GM12891 (cell line): ENCODE data around the gene GMPPB.

Source experiments
- POLR2A ChIP-seq: IDR thresholded peaks from 2 replicates; pipeline ENCODE4 v1.6.1; 2011; ENCODE audit warnings: low read depth, low read length, control low read depth
- POLR2AphosphoS5 ChIP-seq: IDR thresholded peaks from 2 replicates; pipeline ENCODE4 v1.6.1; 2011; ENCODE audit warnings: low read depth, low read length, control low read depth
- SPI1 ChIP-seq: IDR thresholded peaks from 2 replicates; pipeline ENCODE4 v1.6.1; 2011; ENCODE audit warnings: low read depth, low read length, control low read depth

GRCh38 chr3:49670940-49671290, 52.8 kb downstream of the GMPPB start:
- TF ChIP-seq POLR2AphosphoS5: no peak
- no peak for TF ChIP-seq POLR2A
- no peak for TF ChIP-seq SPI1
